HG03066 (cell line): ENCODE results near the gene TNXB.

Experiments
- ATAC-seq: cut with Tn5 transposase; IDR thresholded peaks from one replicate; pipeline ENCODE4 v1.9.1; 2021; ENCODE audit warnings: low read depth; ENCODE audit not compliant: unreplicated experiment

The TNXB gene

GRCh38 chr6:32087574-32088486 lies 21.3 kb downstream of the TNXB start:
- ATAC-seq: no peak

GRCh38 chr6:32086661-32087573 lies 22.2 kb downstream of the TNXB start:
- ATAC-seq: no peak

- ATAC-seq: no peak
These were observed 23.2 kb downstream of the TNXB start for GRCh38 chr6:32085759-32086459.

- ATAC-seq: no peak
These were observed 24.4 kb downstream of the TNXB start for GRCh38 chr6:32084780-32085179.

- ATAC-seq: no peak
These were observed 25.0 kb downstream of the TNXB start for GRCh38 chr6:32083812-32084768.

GRCh38 chr6:32082935-32083334 lies 26.2 kb downstream of the TNXB start:
- ATAC-seq: no peak

GRCh38 chr6:32082478-32082877 lies 26.7 kb downstream of the TNXB start:
- ATAC-seq: no peak

- ATAC-seq: no peak
These were observed 27.8 kb downstream of the TNXB start for GRCh38 chr6:32081168-32081990.

- ATAC-seq: no peak
These were observed 29.4 kb downstream of the TNXB start for GRCh38 chr6:32079566-32080290.

GRCh38 chr6:32076321-32076809 lies 32.8 kb downstream of the TNXB start:
- ATAC-seq: no peak

- no peak for ATAC-seq
These were observed 33.4 kb downstream of the TNXB start for GRCh38 chr6:32075781-32076180.

- no peak for ATAC-seq
These were observed 34.1 kb downstream of the TNXB start for GRCh38 chr6:32074996-32075532.

GRCh38 chr6:32073613-32074012 lies 35.5 kb downstream of the TNXB start:
- ATAC-seq: no peak

GRCh38 chr6:32073101-32073500 lies 36.0 kb downstream of the TNXB start:
- no peak for ATAC-seq

GRCh38 chr6:32070814-32071543 lies 38.2 kb downstream of the TNXB start:
- ATAC-seq: no peak

- ATAC-seq: no peak
These were observed 39.1 kb downstream of the TNXB start for GRCh38 chr6:32069878-32070515.

GRCh38 chr6:32069460-32069859 lies 39.7 kb downstream of the TNXB start:
- no peak for ATAC-seq
